Measurements from ENCODE around the gene IFT20. TPM values are rescaled to one million over a fixed set of nuclear protein-coding genes. Genes with fewer than 3 reads are reported as not detected.

IFT20 gene
- total RNA-seq, 1 donor from 2014 or later: 14.0 TPM

GRCh38 chr17:28280826-28281225, 54.4 kb downstream of the IFT20 start:
- Mint-ChIP-seq H3K27me3 (ENCODE audit: low read depth) (no peaks in the 10 kb centered on the region), H3K36me3 (ENCODE audit: low read depth) (no peaks in the 10 kb centered on the region), H3K4me1 (peaks cover 5% of the 10 kb centered on the region), H3K4me3 (no peak overlapping the region), H3K27ac (ENCODE audit: unreplicated experiment) (no peak overlapping the region), H3K9me3 (no peaks in the 10 kb centered on the region)
- DNase-seq (ENCODE audit: low read depth, low spot score): no peak
- TF ChIP-seq, protein P1, sequence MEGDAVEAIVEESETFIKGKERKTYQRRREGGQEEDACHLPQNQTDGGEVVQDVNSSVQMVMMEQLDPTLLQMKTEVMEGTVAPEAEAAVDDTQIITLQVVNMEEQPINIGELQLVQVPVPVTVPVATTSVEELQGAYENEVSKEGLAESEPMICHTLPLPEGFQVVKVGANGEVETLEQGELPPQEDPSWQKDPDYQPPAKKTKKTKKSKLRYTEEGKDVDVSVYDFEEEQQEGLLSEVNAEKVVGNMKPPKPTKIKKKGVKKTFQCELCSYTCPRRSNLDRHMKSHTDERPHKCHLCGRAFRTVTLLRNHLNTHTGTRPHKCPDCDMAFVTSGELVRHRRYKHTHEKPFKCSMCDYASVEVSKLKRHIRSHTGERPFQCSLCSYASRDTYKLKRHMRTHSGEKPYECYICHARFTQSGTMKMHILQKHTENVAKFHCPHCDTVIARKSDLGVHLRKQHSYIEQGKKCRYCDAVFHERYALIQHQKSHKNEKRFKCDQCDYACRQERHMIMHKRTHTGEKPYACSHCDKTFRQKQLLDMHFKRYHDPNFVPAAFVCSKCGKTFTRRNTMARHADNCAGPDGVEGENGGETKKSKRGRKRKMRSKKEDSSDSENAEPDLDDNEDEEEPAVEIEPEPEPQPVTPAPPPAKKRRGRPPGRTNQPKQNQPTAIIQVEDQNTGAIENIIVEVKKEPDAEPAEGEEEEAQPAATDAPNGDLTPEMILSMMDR (conservative IDR thresholded peaks at IDR 0.05): no peak

DNA sequence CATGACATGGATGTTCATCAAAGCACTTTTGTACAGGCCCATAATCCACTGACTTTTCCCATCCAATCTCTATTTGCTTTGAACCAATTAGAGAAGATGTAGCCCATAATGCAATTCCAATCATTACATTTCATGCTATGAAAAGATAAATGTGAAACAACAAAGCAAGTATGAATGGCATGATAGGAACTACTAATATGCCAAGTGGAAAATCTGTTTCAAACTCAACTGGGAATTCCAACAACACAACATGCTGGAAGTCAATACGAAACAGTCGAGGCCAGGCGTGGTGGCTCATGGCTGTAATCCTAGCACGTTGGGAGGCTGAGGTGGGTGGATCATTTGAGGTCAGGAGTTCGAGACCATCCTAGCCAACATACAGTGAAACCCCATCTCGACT, 55.9 kb downstream of the IFT20 start:
- TF ChIP-seq, protein P1 (conservative IDR thresholded peaks at IDR 0.05): no peak
- H3K4me3 Mint-ChIP-seq: no peak overlapping the region
- H3K4me1 Mint-ChIP-seq: peaks cover 19% of the 10 kb centered on the region

More for the DNA sequence above, 55.9 kb downstream of the IFT20 start:
- no peak for DNase-seq (ENCODE audit: low read depth, low spot score)
- Mint-ChIP-seq H3K27ac (ENCODE audit: unreplicated experiment) (no peak overlapping the region), H3K9me3 (no peaks in the 10 kb centered on the region), H3K27me3 (ENCODE audit: low read depth) (no peaks in the 10 kb centered on the region), H3K36me3 (ENCODE audit: low read depth) (no peaks in the 10 kb centered on the region)

Small RNA genes lying within 50 kb of the gene (microRNA-seq; reads per million reads assigned to microRNA genes)
- 2.4 reads per million for gene MIR4723

Other genes with a start within 250 kb of the IFT20 start
- gene TMEM97, start 16.3 kb downstream of the IFT20 start, total RNA-seq: 276 and 298 TPM in 2 replicates
- 38.2 and 38.8 TPM in 2 replicates for gene TNFAIP1, start 289 bp upstream of the IFT20 start, total RNA-seq
- gene POLDIP2, start 22.1 kb upstream of the IFT20 start, total RNA-seq: 75.5 and 78.2 TPM in 2 replicates
- not detected in 2 replicates for gene SEBOX, start 29.7 kb upstream of the IFT20 start, total RNA-seq
- gene VTN, start 34.8 kb upstream of the IFT20 start, total RNA-seq: 0.40 and 0.68 TPM in 2 replicates
- gene SARM1, start 36.2 kb upstream of the IFT20 start, total RNA-seq: 47.5 and 52.5 TPM in 2 replicates
- 16.8 and 17.5 TPM in 2 replicates for gene SLC46A1, start 70.7 kb upstream of the IFT20 start, total RNA-seq
- not detected in 2 replicates for gene SLC13A2, start 138.2 kb upstream of the IFT20 start, total RNA-seq
- not detected in 2 replicates for gene FOXN1, start 170.9 kb upstream of the IFT20 start, total RNA-seq
- 59.1 and 63.5 TPM in 2 replicates for gene UNC119, start 217.2 kb upstream of the IFT20 start, total RNA-seq
- gene PIGS, start 236.1 kb upstream of the IFT20 start, total RNA-seq: 63.5 and 71.1 TPM in 2 replicates
- gene ALDOC, start 241.4 kb upstream of the IFT20 start, total RNA-seq: 16.1 and 22.2 TPM in 2 replicates

All from neural crest cell (in vitro differentiated cells).